ENCODE data around the gene PANK4.

The PANK4 gene

DNA sequence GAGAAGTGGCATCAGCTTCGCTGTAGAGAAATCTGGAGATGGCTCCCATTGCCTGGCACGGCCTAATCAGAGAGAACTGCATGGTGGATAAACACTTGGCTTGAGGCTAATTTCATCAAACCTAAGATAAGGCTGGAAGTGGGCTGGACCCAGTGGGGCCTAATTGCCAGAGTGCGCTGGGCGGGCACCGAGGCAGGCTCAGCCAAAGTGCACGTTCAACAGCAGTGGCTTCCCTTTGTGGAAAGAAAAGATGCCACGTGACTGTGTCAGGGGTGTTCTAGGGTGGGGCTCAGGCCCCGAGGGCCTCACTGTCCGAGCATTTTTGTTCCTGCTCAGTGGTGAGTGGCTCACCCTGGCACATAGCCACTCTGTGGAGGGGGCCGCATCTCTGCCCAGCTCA lies 44.5 kb downstream of the PANK4 start:
- Histone ChIP-seq H3K4me3 (ENCODE audit: low read depth, low read length) (no peak overlapping the region), H3K4me1 (peaks cover 21% of the 10 kb centered on the region), H3K27ac (peak overlapping the region; percentile 85)

DNA sequence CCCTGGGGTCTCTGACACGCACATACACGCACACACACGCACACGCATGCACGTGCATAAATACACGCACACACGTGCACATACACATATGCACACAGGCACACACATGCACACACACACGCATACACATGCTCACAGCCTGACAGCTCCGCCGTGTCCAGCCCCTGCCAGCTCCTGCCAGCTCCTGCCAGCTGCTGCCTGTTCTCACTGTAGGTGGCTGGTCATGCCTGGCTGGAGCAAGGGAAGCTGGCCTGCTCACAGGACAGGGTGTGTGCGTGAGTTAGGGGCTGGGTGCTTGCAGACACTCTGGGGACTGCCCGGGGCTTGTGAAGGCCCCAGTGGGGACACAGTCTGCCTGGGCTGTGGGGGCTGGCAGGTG lies 45.4 kb downstream of the PANK4 start:
- Histone ChIP-seq H3K36me3 (ENCODE audit: control insufficient read depth, insufficient read depth, low read length) (no peaks in the 10 kb centered on the region), H3K9ac (no peak overlapping the region), H3K27ac (peak overlapping the region; percentile 85), H2AFZ (peak overlapping the region; percentile 42), H3K79me2 (no peaks in the 10 kb centered on the region), H3K27me3 (ENCODE audit: control insufficient read depth, insufficient read depth, low read length) (no peaks in the 10 kb centered on the region), H3K4me3 (ENCODE audit: low read depth, low read length) (no peak overlapping the region), H3K4me1 (peaks cover 23% of the 10 kb centered on the region), H3K4me2 (ENCODE audit: low read length) (no peak overlapping the region), H3K9me3 (ENCODE audit: control insufficient read depth, low read length) (no peaks in the 10 kb centered on the region)
- TF ChIP-seq, protein P1, sequence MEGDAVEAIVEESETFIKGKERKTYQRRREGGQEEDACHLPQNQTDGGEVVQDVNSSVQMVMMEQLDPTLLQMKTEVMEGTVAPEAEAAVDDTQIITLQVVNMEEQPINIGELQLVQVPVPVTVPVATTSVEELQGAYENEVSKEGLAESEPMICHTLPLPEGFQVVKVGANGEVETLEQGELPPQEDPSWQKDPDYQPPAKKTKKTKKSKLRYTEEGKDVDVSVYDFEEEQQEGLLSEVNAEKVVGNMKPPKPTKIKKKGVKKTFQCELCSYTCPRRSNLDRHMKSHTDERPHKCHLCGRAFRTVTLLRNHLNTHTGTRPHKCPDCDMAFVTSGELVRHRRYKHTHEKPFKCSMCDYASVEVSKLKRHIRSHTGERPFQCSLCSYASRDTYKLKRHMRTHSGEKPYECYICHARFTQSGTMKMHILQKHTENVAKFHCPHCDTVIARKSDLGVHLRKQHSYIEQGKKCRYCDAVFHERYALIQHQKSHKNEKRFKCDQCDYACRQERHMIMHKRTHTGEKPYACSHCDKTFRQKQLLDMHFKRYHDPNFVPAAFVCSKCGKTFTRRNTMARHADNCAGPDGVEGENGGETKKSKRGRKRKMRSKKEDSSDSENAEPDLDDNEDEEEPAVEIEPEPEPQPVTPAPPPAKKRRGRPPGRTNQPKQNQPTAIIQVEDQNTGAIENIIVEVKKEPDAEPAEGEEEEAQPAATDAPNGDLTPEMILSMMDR (IDR thresholded peaks at IDR 0.05) = no peak

More for the DNA sequence above, 44.5 kb downstream of the PANK4 start:
- Histone ChIP-seq H3K9ac (no peak overlapping the region), H3K79me2 (no peaks in the 10 kb centered on the region), H2AFZ (no peak overlapping the region), H3K9me3 (ENCODE audit: control insufficient read depth, low read length) (no peaks in the 10 kb centered on the region), H3K4me2 (ENCODE audit: low read length) (no peak overlapping the region), H3K27me3 (ENCODE audit: control insufficient read depth, insufficient read depth, low read length) (no peaks in the 10 kb centered on the region), H3K36me3 (ENCODE audit: control insufficient read depth, insufficient read depth, low read length) (no peaks in the 10 kb centered on the region)
- TF ChIP-seq, protein P1 (IDR thresholded peaks at IDR 0.05) = no peak

DNA sequence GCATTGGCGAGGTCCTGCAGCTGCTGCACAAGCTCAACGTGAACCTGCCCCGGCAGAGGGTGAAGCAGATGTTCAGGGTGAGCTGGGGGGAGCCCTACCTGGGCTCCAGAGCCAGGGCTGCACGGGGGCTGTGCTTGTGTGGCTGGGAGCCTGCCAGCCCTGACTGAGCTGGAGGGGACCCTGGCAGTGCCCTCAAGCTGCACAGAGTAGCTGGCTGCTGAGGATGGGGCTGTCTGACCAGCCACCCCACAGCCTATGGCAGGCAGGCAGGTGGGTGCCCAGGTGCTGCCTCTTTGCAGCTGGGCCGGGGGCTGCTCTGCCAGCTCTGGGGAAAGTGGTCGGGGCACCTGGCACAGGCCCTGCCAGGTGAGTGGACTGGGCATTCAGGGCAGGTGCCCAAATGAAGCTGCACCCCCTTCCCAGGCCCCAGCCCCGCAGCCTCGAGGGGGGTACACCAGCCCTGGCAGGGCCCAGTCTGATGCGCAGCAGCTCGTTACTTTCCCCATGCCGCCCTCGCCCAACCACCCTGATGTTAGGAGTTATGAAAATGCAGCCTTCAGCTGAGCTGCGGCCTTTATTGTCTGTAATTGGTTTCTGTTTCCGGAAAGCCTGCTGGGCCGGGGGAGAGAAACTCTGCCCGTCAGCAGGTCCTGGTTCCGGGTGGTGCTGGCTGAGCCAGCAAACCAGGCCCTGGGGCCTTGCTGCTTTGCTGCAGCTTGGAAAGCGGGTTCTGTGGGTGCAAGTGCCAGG lies 46.0 kb downstream of the PANK4 start:
- Histone ChIP-seq H2AFZ (peak overlapping the region; percentile 5), H3K4me3 (ENCODE audit: low read depth, low read length) (no peak overlapping the region), H3K36me3 (ENCODE audit: control insufficient read depth, insufficient read depth, low read length) (no peaks in the 10 kb centered on the region), H3K9me3 (ENCODE audit: control insufficient read depth, low read length) (no peaks in the 10 kb centered on the region), H3K79me2 (no peaks in the 10 kb centered on the region), H3K4me1 (peaks cover 27% of the 10 kb centered on the region), H3K27me3 (ENCODE audit: control insufficient read depth, insufficient read depth, low read length) (no peaks in the 10 kb centered on the region), H3K4me2 (ENCODE audit: low read length) (no peak overlapping the region), H3K9ac (no peak overlapping the region), H3K27ac (peak overlapping the region; percentile 85)
- TF ChIP-seq, protein P1 (IDR thresholded peaks at IDR 0.05) = no peak

DNA sequence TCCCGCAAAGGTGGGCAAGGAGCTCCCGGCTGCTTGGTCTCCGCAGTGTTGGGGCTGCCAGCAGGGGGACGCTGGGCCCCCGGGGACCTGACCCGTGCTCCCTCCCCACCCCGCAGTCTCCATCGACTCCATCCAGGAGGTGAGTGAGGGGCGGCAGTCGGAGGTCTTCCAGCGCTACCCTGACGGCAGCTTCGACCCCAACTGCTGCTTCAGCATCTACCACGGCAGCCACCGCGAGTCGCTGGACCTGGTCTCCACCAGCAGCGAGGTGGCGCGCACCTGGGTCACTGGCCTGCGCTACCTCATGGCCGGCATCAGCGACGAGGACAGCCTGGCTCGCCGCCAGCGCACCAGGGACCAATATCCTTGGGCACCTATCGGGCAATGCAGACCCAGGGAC lies 46.8 kb downstream of the PANK4 start:
- Histone ChIP-seq H3K4me2 (ENCODE audit: low read length) (no peak overlapping the region), H3K4me3 (ENCODE audit: low read depth, low read length) (no peak overlapping the region), H3K36me3 (ENCODE audit: control insufficient read depth, insufficient read depth, low read length) (no peaks in the 10 kb centered on the region), H3K9ac (no peak overlapping the region), H3K4me1 (peaks cover 29% of the 10 kb centered on the region), H3K79me2 (no peaks in the 10 kb centered on the region), H3K9me3 (ENCODE audit: control insufficient read depth, low read length) (no peaks in the 10 kb centered on the region), H3K27ac (peak overlapping the region; percentile 85), H3K27me3 (ENCODE audit: control insufficient read depth, insufficient read depth, low read length) (no peaks in the 10 kb centered on the region), H2AFZ (no peak overlapping the region)
- TF ChIP-seq, protein P1 (IDR thresholded peaks at IDR 0.05) = no peak

DNA sequence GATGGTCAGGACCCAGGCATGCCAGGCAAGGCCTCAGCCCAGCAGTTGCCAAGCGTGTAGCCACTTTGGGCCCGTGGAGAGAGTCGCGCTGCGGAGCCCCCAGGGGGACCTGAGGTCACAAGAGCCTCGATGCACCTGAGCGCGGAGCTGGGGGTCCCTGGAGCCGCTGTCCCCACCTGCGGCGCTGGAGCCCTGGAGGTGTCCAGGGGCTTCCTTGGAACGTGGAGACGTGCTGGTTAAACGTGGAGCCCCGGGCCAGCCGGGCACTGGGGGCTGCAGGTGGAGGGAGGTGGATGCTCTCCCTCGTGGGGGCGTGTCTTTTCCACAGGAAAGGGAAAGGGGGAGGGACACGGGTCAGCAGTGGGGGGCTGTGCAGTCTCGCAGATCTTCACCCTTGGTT lies 47.2 kb downstream of the PANK4 start:
- Histone ChIP-seq H3K9ac (no peak overlapping the region), H3K36me3 (ENCODE audit: control insufficient read depth, insufficient read depth, low read length) (no peaks in the 10 kb centered on the region), H3K27me3 (ENCODE audit: control insufficient read depth, insufficient read depth, low read length) (no peaks in the 10 kb centered on the region), H3K4me2 (ENCODE audit: low read length) (no peak overlapping the region), H3K4me1 (peaks cover 32% of the 10 kb centered on the region), H3K27ac (no peak overlapping the region), H3K9me3 (ENCODE audit: control insufficient read depth, low read length) (no peaks in the 10 kb centered on the region), H3K79me2 (no peaks in the 10 kb centered on the region), H3K4me3 (ENCODE audit: low read depth, low read length) (no peak overlapping the region), H2AFZ (no peak overlapping the region)
- TF ChIP-seq, protein P1 (IDR thresholded peaks at IDR 0.05) = no peak
